GM10248 (cell line): ENCODE data around the gene PSTPIP1.

Experiments
- CTCF ChIA-PET: fragments of 300-600 bp; sonication (Branson Sonifier 250); formaldehyde crosslinking; extraction: SDS; loops from one replicate; lab custom pipeline; 2021; ENCODE audit warnings: antibody characterized with exemption; lab: Yijun Ruan, JAX
- POLR2A ChIA-PET: fragments of 350-650 bp; sonication (Branson Sonifier 250); formaldehyde crosslinking; extraction: SDS; loops from one replicate; lab custom pipeline; 2020; ENCODE audit warnings: antibody characterized with exemption; lab: Yijun Ruan, JAX
- DNase-seq: peaks from one replicate; pipeline ENCODE4 v3.0.0; 2012; ENCODE audit errors: extremely low spot score
- TF ChIP-seq, protein P1 (sequence below): IDR thresholded peaks from 2 replicates; pipeline ENCODE4 v1.5.1; 2012; ENCODE audit warnings: mild to moderate bottlenecking, low read depth; ENCODE audit errors: extremely low read depth, missing control alignments, control extremely low read depth

Gene PSTPIP1

GRCh38 chr15:77020348-77021087 lies 25.6 kb downstream of the PSTPIP1 start:
- no peak for DNase-seq
- ChIA-PET POLR2A (no interaction called here), CTCF (interaction anchor here (1.0 to 4.8 kb wide), 6 partner anchors 11 to 79 kb away, joined by 3 to 41 read pairs (median 4); no protein-coding TSS in a partner anchor)
- TF ChIP-seq, protein P1, sequence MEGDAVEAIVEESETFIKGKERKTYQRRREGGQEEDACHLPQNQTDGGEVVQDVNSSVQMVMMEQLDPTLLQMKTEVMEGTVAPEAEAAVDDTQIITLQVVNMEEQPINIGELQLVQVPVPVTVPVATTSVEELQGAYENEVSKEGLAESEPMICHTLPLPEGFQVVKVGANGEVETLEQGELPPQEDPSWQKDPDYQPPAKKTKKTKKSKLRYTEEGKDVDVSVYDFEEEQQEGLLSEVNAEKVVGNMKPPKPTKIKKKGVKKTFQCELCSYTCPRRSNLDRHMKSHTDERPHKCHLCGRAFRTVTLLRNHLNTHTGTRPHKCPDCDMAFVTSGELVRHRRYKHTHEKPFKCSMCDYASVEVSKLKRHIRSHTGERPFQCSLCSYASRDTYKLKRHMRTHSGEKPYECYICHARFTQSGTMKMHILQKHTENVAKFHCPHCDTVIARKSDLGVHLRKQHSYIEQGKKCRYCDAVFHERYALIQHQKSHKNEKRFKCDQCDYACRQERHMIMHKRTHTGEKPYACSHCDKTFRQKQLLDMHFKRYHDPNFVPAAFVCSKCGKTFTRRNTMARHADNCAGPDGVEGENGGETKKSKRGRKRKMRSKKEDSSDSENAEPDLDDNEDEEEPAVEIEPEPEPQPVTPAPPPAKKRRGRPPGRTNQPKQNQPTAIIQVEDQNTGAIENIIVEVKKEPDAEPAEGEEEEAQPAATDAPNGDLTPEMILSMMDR = no peak

DNA sequence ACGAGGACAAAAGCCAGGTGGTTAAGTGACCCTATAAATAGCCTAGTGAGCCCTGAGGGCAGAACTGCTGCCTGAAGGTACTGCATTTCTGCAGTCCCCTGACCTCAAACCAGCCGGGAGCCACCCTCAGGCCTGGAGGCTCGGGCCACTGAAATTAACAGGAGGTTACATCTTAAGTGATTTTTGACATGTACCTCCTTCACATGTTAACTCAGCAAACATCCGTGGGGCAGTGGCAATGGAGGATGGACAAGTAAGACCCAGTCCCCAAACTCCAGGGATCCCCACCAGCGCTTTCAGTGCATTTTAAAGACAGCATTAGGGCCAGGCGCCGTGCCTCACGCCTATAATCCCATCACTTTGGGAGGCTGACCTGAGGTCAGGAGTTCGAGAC lies 26.2 kb downstream of the PSTPIP1 start:
- ChIA-PET POLR2A (no interaction called here), CTCF (interaction anchor here (1.3 to 4.8 kb wide), 3 partner anchors 13 to 786 kb away, joined by 3 to 41 read pairs (median 4); no protein-coding TSS in a partner anchor)
- TF ChIP-seq, protein P1 = no peak
- DNase-seq = no peak

DNA sequence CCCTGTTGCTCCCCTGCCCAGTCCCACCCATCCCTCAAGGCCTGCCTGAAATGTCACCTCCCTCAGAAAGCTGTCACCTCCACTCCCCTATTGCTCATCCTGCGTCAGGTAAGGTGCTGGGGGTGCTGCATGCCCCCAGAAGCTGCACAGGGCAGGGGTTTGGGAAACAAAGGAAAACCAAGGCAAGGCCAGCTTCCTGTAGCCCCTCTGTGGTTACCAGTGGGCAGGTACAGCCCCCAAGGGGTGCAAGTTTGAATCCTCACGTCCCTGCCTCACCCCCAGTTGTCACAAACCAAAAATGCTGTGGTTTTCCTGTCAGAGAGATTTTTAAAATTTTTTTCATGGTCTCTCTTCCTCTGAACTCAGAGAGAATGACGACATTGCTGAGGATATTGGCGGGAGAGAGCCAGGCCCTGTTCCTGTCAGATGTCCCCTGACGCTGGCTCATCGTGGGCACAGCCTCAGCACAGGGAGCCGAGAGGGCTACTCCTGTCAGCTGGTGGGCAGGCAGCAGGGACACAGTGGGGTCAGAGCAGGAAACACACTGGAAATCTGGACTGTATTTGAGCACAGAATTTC lies 27.0 kb downstream of the PSTPIP1 start:
- ChIA-PET POLR2A (no interaction called here), CTCF (interaction anchor here (0.9 to 4.8 kb wide), 10 partner anchors 10 to 787 kb away, joined by 3 to 41 read pairs (median 8); no protein-coding TSS in a partner anchor)
- TF ChIP-seq, protein P1 = no peak
- peak; percentile 47 for DNase-seq

DNA sequence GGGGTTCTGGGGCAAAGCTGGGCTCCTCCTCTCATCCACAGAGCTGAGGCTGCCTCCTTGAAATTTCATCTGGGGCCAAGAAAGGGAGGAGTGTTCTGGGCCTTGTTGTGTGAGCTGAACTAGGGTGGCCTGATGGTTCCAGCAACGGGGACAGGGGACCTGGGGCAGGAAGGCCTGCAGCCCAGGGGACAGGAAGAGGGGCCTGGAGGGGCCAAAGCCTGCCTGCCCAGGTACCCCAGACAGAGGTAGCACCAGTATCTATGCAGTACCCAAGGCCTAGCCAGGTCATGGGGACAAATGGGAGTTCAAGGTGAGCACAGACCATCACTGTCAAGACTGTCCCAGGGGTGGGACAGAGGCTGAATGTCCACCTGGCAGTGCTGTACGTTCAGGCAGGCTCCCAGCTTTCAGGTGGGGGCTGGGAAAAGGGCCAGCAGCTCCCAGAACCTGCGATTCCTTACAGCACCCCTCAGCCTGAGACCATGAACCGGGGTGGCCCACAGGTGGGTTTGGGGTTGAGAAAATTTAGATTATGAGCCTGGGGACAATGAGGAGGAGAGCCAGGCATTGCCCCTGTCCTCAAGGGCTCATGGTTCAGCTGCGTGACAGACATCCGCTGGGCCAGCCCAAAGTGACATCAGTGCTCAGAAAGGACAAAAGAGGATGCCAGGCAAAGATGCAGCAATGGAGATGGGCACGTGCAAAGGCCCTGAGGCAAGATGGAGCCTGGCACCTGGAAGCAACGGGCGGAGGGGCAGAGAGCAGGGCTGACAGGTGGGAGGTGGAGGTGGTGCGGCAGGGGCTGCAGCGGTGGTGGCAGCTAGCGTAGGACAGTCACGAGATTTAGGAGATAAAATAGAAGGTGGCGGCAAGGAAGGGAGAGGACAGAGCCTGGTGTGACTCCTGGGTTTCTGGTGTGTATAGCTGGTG lies 28.0 kb downstream of the PSTPIP1 start:
- TF ChIP-seq, protein P1 = no peak
- DNase-seq = no peak
- ChIA-PET CTCF (interaction anchor here (0.8 to 4.8 kb wide), 23 partner anchors 8 to 788 kb away, joined by 3 to 41 read pairs (median 5); no protein-coding TSS in a partner anchor), POLR2A (no interaction called here)

GRCh38 chr15:77023576-77024272 lies 28.8 kb downstream of the PSTPIP1 start:
- no peak for DNase-seq
- ChIA-PET CTCF (interaction anchor here (0.8 to 4.8 kb wide), 21 partner anchors 7 to 520 kb away, joined by 3 to 41 read pairs (median 6); no protein-coding TSS in a partner anchor), POLR2A (no interaction called here)
- TF ChIP-seq, protein P1 = no peak
